Astrocyte of the cerebellum (primary cell): ENCODE results near the gene PLXNB3.

Experiments
- DNase-seq: peaks from one replicate; pipeline ENCODE4 v3.0.0-alpha.2; 2011; ENCODE audit warnings: low read depth
- H3K4me3 ChIP-seq: 2 replicates; pipeline ENCODE4 v1.5.1; 2011; ENCODE audit warnings: mild to moderate bottlenecking, low read depth, low read length, moderate library complexity
- in situ Hi-C: cut with HindIII; loops from 2 replicates; pipeline ENCODE4 v1.10.0; 2017; ENCODE audit warnings: low sequenced_read_pairs
- TF ChIP-seq, protein P1 (sequence below): IDR thresholded peaks from 2 replicates; pipeline ENCODE4 v1.5.1; 2012; ENCODE audit warnings: low read length, low read depth, moderate library complexity, mild to moderate bottlenecking; ENCODE audit errors: missing control alignments

Gene PLXNB3

GRCh38 chrX:153778684-153779101 lies 14.6 kb downstream of the PLXNB3 start:
- in situ Hi-C loops = no loop called here
- no peak overlapping the region for H3K4me3 ChIP-seq
- TF ChIP-seq, protein P1, sequence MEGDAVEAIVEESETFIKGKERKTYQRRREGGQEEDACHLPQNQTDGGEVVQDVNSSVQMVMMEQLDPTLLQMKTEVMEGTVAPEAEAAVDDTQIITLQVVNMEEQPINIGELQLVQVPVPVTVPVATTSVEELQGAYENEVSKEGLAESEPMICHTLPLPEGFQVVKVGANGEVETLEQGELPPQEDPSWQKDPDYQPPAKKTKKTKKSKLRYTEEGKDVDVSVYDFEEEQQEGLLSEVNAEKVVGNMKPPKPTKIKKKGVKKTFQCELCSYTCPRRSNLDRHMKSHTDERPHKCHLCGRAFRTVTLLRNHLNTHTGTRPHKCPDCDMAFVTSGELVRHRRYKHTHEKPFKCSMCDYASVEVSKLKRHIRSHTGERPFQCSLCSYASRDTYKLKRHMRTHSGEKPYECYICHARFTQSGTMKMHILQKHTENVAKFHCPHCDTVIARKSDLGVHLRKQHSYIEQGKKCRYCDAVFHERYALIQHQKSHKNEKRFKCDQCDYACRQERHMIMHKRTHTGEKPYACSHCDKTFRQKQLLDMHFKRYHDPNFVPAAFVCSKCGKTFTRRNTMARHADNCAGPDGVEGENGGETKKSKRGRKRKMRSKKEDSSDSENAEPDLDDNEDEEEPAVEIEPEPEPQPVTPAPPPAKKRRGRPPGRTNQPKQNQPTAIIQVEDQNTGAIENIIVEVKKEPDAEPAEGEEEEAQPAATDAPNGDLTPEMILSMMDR = no peak
- DNase-seq = no peak

DNA sequence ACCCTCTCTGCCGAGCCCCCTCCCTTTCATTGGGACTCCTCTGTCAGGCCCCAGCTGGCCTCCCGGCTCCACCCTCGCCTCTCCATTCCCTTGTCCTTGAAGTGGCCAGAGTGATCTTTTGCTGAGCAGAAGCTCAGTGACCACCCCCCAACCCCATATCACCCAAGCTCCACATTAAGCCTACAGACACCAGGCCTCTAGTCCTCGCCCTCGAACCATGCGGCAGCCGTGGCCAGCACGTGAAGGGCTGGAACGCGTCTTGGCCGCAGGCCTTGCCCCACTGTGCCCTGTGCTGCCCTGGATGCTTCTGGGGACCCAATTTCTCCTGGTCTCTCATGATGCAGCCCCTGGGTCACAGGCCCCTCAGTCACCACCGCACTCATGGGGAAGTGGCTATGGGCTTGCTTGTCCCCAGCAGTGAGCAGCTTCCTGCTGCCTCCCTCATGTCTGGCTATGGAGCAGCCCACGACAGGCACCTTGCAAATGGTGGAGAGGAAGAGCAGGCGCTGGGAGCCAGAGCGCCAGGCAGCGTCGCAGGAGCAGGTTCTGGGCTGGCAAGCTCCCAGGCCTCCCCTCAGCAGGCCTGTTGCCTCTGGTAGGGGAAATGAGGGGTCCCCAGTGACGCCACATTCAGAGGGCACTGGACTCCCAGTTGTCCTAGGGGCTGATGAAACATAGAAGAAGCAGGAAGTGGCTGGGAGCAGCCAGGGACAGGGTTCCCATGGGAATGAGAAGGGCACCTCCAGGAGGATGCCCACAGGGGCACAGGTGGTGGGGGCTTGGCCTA lies 16.0 kb downstream of the PLXNB3 start:
- DNase-seq = no peak
- in situ Hi-C loops = no loop called here
- TF ChIP-seq, protein P1 = no peak
- no peak overlapping the region for H3K4me3 ChIP-seq

DNA sequence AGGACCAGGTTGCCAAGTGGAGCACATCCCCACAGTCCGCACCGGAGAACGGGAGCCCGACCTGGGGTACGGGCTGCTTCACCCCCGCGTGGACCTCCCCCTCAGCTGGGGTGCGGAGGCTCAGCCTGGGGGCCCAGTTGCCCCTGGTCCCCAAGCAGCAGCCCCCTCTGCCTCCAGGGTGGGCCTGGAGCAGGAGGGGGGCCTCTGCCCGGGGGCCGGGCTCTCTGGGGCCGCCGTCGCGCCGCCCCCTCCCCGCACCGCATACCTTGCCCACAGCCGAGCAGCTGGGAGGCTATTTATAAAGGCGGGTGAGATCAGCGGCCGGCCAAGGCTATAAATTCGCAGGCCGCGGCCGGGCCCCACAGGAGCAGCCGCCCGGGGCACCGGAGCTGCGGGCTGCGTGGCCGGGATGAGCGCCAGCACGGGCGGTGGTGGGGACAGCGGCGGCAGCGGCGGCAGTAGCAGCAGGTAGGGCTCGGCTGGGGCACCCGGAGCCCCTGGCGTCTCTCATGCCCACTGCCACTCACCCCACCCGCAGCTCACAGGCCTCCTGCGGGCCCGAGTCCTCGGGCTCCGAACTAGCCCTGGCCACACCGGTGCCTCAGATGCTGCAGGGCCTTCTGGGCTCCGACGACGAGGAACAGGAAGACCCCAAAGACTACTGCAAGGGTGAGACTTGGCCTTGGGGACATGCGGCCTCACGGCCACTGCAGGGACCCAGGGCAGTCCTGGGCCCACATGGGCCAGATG lies 16.8 kb downstream of the PLXNB3 start, which contains the start of gene SRPK3:
Gene SRPK3, plus strand, starts transcription at position 364 of the 750 bp plus-strand sequence. Its CDS starts 46 bp downstream, at position 410.
- in situ Hi-C loops = no loop called here
- no peak for DNase-seq
- TF ChIP-seq, protein P1 = no peak
- H3K4me3 ChIP-seq = no peak within 1 kb of the TSS

DNA sequence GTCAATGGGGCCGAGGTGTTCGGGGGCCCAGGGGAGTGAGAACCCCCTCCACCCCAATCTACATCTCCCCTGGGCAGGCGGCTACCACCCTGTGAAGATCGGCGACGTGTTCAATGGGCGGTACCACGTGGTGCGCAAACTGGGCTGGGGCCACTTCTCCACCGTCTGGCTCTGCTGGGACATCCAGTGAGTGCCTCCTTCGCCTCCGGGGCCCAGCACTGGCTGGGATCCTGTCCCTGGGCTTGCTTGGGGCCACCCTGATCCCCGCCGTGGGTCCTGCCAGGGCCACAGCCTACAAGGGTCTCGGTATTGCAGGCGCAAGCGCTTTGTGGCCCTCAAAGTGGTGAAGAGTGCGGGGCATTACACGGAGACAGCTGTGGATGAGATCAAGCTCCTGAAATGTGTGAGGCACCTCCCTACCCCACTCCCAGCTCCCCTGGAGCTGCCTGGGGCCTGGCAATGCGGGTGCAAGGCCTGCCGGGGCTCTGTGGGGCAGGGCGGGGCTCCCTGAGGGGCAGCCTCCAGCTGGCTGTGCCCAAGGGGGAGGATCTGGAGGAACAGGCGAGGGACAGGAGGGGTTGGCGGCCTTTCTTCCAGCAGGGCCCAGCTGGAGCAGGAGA lies 17.5 kb downstream of the PLXNB3 start:
- DNase-seq = no peak
- no peak overlapping the region for H3K4me3 ChIP-seq
- TF ChIP-seq, protein P1 = no peak
- in situ Hi-C loops = no loop called here

GRCh38 chrX:153782313-153782712 lies 18.3 kb downstream of the PLXNB3 start:
- TF ChIP-seq, protein P1 = no peak
- in situ Hi-C loops = no loop called here
- no peak for DNase-seq
- no peak overlapping the region for H3K4me3 ChIP-seq

DNA sequence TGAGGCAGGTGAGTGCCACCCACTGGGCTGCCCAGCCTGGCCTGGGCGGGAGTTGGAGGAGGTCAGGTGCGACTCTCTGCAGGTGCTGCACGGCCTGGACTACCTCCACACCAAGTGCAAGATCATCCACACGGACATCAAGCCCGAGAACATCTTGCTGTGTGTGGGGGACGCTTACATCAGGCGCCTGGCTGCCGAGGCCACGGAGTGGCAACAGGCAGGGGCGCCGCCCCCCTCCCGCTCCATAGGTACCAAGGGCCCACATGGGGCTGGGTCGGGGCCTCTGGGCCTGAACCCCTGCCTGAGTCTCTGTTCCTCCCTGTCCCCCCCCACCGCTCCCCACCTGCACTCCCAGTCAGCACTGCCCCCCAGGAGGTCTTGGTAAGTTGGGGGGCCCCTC lies 18.8 kb downstream of the PLXNB3 start:
- H3K4me3 ChIP-seq = no peak overlapping the region
- no peak for DNase-seq
- TF ChIP-seq, protein P1 = no peak
- in situ Hi-C loops = no loop called here
